BLaER1 (cell line): ENCODE measurements around the gene TCF7.
A peak's percentile ranks its signal among the peaks of the same experiment; 100 is the strongest.

Source experiments
- H3K27ac ChIP-seq: shearing (Covaris generic); formaldehyde crosslinking; 2 replicates; pipeline ENCODE4 v1.8.1; 2022
- H3K27me3 ChIP-seq: shearing (Covaris generic); formaldehyde crosslinking; 2 replicates; pipeline ENCODE4 v1.8.1; 2022
- H3K36me3 ChIP-seq: shearing (Covaris generic); formaldehyde crosslinking; 2 replicates; pipeline ENCODE4 v1.8.1; 2022
- H3K4me1 ChIP-seq: shearing (Covaris generic); formaldehyde crosslinking; 2 replicates; pipeline ENCODE4 v1.8.1; 2022
- H3K4me2 ChIP-seq: shearing (Covaris generic); formaldehyde crosslinking; 2 replicates; pipeline ENCODE4 v1.8.1; 2022
- H3K4me3 ChIP-seq: shearing (Covaris generic); formaldehyde crosslinking; 2 replicates; pipeline ENCODE4 v1.8.1; 2022
- H3K9ac ChIP-seq: shearing (Covaris generic); formaldehyde crosslinking; 2 replicates; pipeline ENCODE4 v1.8.1; 2022
- H3K9me3 ChIP-seq: shearing (Covaris generic); formaldehyde crosslinking; 2 replicates; pipeline ENCODE4 v1.8.1; 2022
- H4K20me1 ChIP-seq: shearing (Covaris generic); formaldehyde crosslinking; 2 replicates; pipeline ENCODE4 v1.8.1; 2022
- Cebpa-rat ChIP-seq: shearing (Covaris generic); IDR thresholded peaks from 2 replicates; pipeline ENCODE4 v1.8.1; 2022

The TCF7 gene

GRCh38 chr5:134119720-134120119, 5.2 kb downstream of the TCF7 start:
- Histone ChIP-seq H3K36me3 (no peaks in the 10 kb centered on the region), H3K4me1 (peaks cover 59% of the 10 kb centered on the region), H4K20me1 (peaks cover 85% of the 10 kb centered on the region), H3K27me3 (peaks cover 72% of the 10 kb centered on the region), H3K27ac (no peak overlapping the region), H3K9ac (no peak overlapping the region), H3K9me3 (no peaks in the 10 kb centered on the region), H3K4me2 (no peak overlapping the region), H3K4me3 (no peak overlapping the region)
- no peak for TF ChIP-seq Cebpa-rat

GRCh38 chr5:134120386-134121138, 6.1 kb downstream of the TCF7 start:
- Histone ChIP-seq H3K4me1 (peaks cover 59% of the 10 kb centered on the region), H3K36me3 (no peaks in the 10 kb centered on the region), H4K20me1 (peaks cover 85% of the 10 kb centered on the region), H3K27me3 (peaks cover 64% of the 10 kb centered on the region), H3K27ac (no peak overlapping the region), H3K9me3 (no peaks in the 10 kb centered on the region), H3K4me3 (no peak overlapping the region), H3K4me2 (peak overlapping the region; percentile 51), H3K9ac (no peak overlapping the region)
- TF ChIP-seq Cebpa-rat: no peak

GRCh38 chr5:134122530-134122929, 8.0 kb downstream of the TCF7 start:
- H3K4me3 ChIP-seq: no peak overlapping the region
- peaks cover 71% of the 10 kb centered on the region for H3K4me1 ChIP-seq
- H3K9ac ChIP-seq: 0 out of 2 replicates have a peak overlapping the region, but pooled peaks have one; percentile 9
- H3K4me2 ChIP-seq: peak overlapping the region; percentile 94
- TF ChIP-seq Cebpa-rat: no peak
- H3K9me3 ChIP-seq: no peaks in the 10 kb centered on the region
- H3K27ac ChIP-seq: no peak overlapping the region
- peaks cover 85% of the 10 kb centered on the region for H4K20me1 ChIP-seq
- H3K36me3 ChIP-seq: peaks cover 2% of the 10 kb centered on the region; the same call in 1 of the 2 replicates
- H3K27me3 ChIP-seq: peaks cover 44% of the 10 kb centered on the region

- peaks cover 85% of the 10 kb centered on the region for H4K20me1 ChIP-seq
- no peak for TF ChIP-seq Cebpa-rat
- H3K9ac ChIP-seq: no peak overlapping the region
- H3K36me3 ChIP-seq: peaks cover 8% of the 10 kb centered on the region; the same call in 1 of the 2 replicates
- peak overlapping the region; percentile 94 for H3K4me2 ChIP-seq
- H3K9me3 ChIP-seq: no peaks in the 10 kb centered on the region
- no peak overlapping the region for H3K4me3 ChIP-seq
- peak overlapping the region; percentile 45; the same call in 1 of the 2 replicates for H3K27ac ChIP-seq
- peaks cover 36% of the 10 kb centered on the region for H3K27me3 ChIP-seq
- peaks cover 79% of the 10 kb centered on the region for H3K4me1 ChIP-seq
Measured at GRCh38 chr5:134123360-134123759, 8.9 kb downstream of the TCF7 start.

- no peak overlapping the region for H3K9ac ChIP-seq
- peaks cover 83% of the 10 kb centered on the region for H3K4me1 ChIP-seq
- H3K4me2 ChIP-seq: peak overlapping the region; percentile 94
- TF ChIP-seq Cebpa-rat: no peak
- peaks cover 89% of the 10 kb centered on the region for H4K20me1 ChIP-seq
- H3K4me3 ChIP-seq: no peak overlapping the region
- peaks cover 19% of the 10 kb centered on the region for H3K36me3 ChIP-seq
- peak overlapping the region; percentile 66 for H3K27ac ChIP-seq
- no peaks in the 10 kb centered on the region for H3K9me3 ChIP-seq
- peaks cover 25% of the 10 kb centered on the region for H3K27me3 ChIP-seq
Measured at GRCh38 chr5:134124289-134125038, 10.0 kb downstream of the TCF7 start.

- H3K36me3 ChIP-seq: peaks cover 27% of the 10 kb centered on the region
- H4K20me1 ChIP-seq: peaks cover 89% of the 10 kb centered on the region
- no peaks in the 10 kb centered on the region for H3K9me3 ChIP-seq
- peak overlapping the region; percentile 94 for H3K4me2 ChIP-seq
- H3K27ac ChIP-seq: peak overlapping the region; percentile 66
- H3K4me1 ChIP-seq: peaks cover 82% of the 10 kb centered on the region
- H3K4me3 ChIP-seq: no peak overlapping the region
- peaks cover 18% of the 10 kb centered on the region for H3K27me3 ChIP-seq
- no peak overlapping the region for H3K9ac ChIP-seq
- TF ChIP-seq Cebpa-rat: no peak
Measured at GRCh38 chr5:134125039-134126015, 10.8 kb downstream of the TCF7 start.

GRCh38 chr5:134127376-134127861, 12.9 kb downstream of the TCF7 start:
- peaks cover 76% of the 10 kb centered on the region for H3K4me1 ChIP-seq
- H3K36me3 ChIP-seq: peaks cover 46% of the 10 kb centered on the region
- no peak for TF ChIP-seq Cebpa-rat
- H3K9me3 ChIP-seq: no peaks in the 10 kb centered on the region
- peaks cover 99% of the 10 kb centered on the region for H4K20me1 ChIP-seq
- 0 out of 2 replicates have a peak, but pooled peaks cover 3% of the 10 kb centered on the region for H3K27me3 ChIP-seq
- no peak overlapping the region for H3K9ac ChIP-seq
- no peak overlapping the region for H3K27ac ChIP-seq
- peak overlapping the region; percentile 41 for H3K4me2 ChIP-seq
- no peak overlapping the region for H3K4me3 ChIP-seq

GRCh38 chr5:134127988-134128647, 13.6 kb downstream of the TCF7 start:
- H3K36me3 ChIP-seq: peaks cover 46% of the 10 kb centered on the region
- H3K4me2 ChIP-seq: peak overlapping the region; percentile 41

GRCh38 chr5:134128648-134128995, 14.1 kb downstream of the TCF7 start:
- no peak for TF ChIP-seq Cebpa-rat

More at GRCh38 chr5:134127988-134128647, 13.6 kb downstream of the TCF7 start:
- Histone ChIP-seq H3K27ac (no peak overlapping the region), H3K9me3 (no peaks in the 10 kb centered on the region), H3K4me1 (peaks cover 76% of the 10 kb centered on the region), H3K27me3 (no peaks in the 10 kb centered on the region), H3K9ac (no peak overlapping the region), H4K20me1 (peaks cover 99% of the 10 kb centered on the region), H3K4me3 (no peak overlapping the region)
- no peak for TF ChIP-seq Cebpa-rat

More at GRCh38 chr5:134128648-134128995, 14.1 kb downstream of the TCF7 start:
- Histone ChIP-seq H3K27me3 (no peaks in the 10 kb centered on the region), H3K9me3 (no peaks in the 10 kb centered on the region), H3K27ac (no peak overlapping the region), H3K9ac (no peak overlapping the region), H3K4me1 (peaks cover 76% of the 10 kb centered on the region), H3K4me3 (no peak overlapping the region), H4K20me1 (peaks cover 99% of the 10 kb centered on the region), H3K36me3 (peaks cover 51% of the 10 kb centered on the region), H3K4me2 (peak overlapping the region; percentile 41; the same call in 1 of the 2 replicates)
